A673 (cell line): Measurements from ENCODE around the gene NKPD1. TPM values are rescaled to one million over a fixed set of nuclear protein-coding genes. Genes with fewer than 3 reads are reported as not detected.

Experiments
- BruUV-seq: library from RNA; stranded (reverse); fragments of 400-500 nt; replicated peaks from 2 replicates; lab custom pipeline; 2021; lab: Mats Ljungman, UMichigan
- CTCF ChIA-PET: fragments of 300-600 bp; sonication (Branson Sonifier 250); formaldehyde crosslinking; loops from one replicate; lab custom pipeline; 2022; ENCODE audit warnings: antibody characterized with exemption; lab: Charles Lee
- POLR2A ChIA-PET: fragments of 300-600 bp; sonication (Branson Sonifier 250); formaldehyde crosslinking; loops from one replicate; lab custom pipeline; 2022; ENCODE audit warnings: antibody characterized with exemption; ENCODE audit not compliant: low non-redundant PET; lab: Charles Lee
- DNase-seq: peaks from one replicate; pipeline ENCODE4 v3.0.0-alpha.2; 2015; ENCODE audit warnings: low spot score
- H3K27ac ChIP-seq: fragments of 200-600 bp; sonication (generic); 2 replicates; pipeline ENCODE4 v1.5.1; 2016; ENCODE audit warnings: mixed run types, low read depth, mild to moderate bottlenecking, mixed read lengths, antibody characterized with exemption, low read length; ENCODE audit not compliant: poor library complexity, severe bottlenecking
- H3K27me3 ChIP-seq: fragments of 200-600 bp; sonication (generic); replicated peaks from 2 replicates; pipeline ENCODE4 v1.6.1; 2017; ENCODE audit warnings: mixed run types, low read depth, mild to moderate bottlenecking, mixed read lengths, antibody characterized with exemption, low read length; ENCODE audit not compliant: insufficient read depth, poor library complexity
- H3K36me3 ChIP-seq: fragments of 200-600 bp; sonication (generic); 2 replicates; pipeline ENCODE4 v1.6.1; 2016; ENCODE audit warnings: mixed run types, mild to moderate bottlenecking, mixed read lengths, antibody characterized with exemption, low read length; ENCODE audit not compliant: insufficient read depth, poor library complexity, severe bottlenecking
- H3K4me1 ChIP-seq: fragments of 200-600 bp; sonication (generic); 2 replicates; pipeline ENCODE4 v1.6.1; 2017; ENCODE audit warnings: mixed run types, mild to moderate bottlenecking, mixed read lengths, antibody characterized with exemption, low read length; ENCODE audit not compliant: insufficient read depth, poor library complexity, severe bottlenecking
- H3K4me3 ChIP-seq: fragments of 200-600 bp; sonication (generic); 2 replicates; pipeline ENCODE4 v1.5.1; 2016; ENCODE audit warnings: low read depth, mixed run types, mild to moderate bottlenecking, mixed read lengths, low read length; ENCODE audit not compliant: poor library complexity, severe bottlenecking
- H3K9me3 ChIP-seq: fragments of 200-600 bp; sonication (generic); 2 replicates; pipeline ENCODE4 v1.6.1; 2016; ENCODE audit warnings: mixed run types, low read depth, mild to moderate bottlenecking, mixed read lengths, antibody characterized with exemption, low read length; ENCODE audit not compliant: poor library complexity, severe bottlenecking
- EZH2 ChIP-seq: fragments of 200-600 bp; sonication (generic); IDR thresholded peaks from 2 replicates; pipeline ENCODE4 v1.6.1; 2017; ENCODE audit warnings: borderline replicate concordance, low read depth, mild to moderate bottlenecking, mixed read lengths, antibody characterized with exemption, low read length; ENCODE audit not compliant: poor library complexity, severe bottlenecking
- intact Hi-C: fragments of 100-400 bp; cut with micrococcal nuclease; formaldehyde crosslinking; loops from one replicate; pipeline ENCODE4 v1.10.0; 2022; ENCODE audit not compliant: unreplicated experiment
- total RNA-seq: library from RNA; stranded (reverse); gene quantifications from 2 replicates; pipeline ENCODE4 v1.2.3, GENCODE V29; 2021
- TF ChIP-seq, protein P1 (sequence below): fragments of 300-800, 200-600 bp; sonication (generic); conservative IDR thresholded peaks from 2 replicates; pipeline ENCODE4 v1.5.1; 2017; ENCODE audit warnings: low read depth, mild to moderate bottlenecking, antibody characterized with exemption, low read length, moderate library complexity, mixed read lengths

The NKPD1 gene
- total RNA-seq, 1 experiment from 2014 or later: 0.30 TPM

DNA sequence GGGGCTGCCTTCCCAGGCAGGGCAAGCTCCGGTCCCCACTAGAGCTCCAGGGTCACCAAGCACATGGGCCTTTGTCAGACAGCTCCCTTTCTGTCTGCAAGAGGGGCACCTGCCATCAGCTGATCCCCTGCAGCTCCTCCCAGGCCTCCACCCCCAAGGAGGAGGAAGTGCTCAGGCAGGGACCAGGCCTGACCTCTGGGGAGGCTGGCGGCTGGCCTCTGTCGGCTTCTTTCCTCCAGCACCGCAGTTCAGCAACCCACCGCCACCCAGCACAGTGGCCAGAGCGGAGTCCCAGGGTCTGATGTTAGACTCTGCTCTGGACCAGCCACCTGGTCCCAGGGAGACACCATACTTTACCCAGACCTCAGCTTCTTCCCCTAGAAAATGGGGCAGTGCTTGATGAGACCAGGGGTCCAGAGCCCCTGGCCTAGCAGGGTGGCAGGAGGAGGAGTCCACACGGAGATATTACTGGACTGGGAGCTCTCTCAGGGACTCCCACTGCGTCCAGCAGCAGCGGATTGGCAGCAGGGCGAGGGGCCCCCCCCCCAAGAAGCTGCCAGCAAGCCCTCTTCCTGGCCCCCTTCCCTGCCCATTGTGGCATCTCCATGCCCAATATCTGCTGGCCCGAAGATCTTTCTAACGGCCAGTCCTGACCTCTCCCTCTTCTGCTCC, 24.1 kb downstream of the NKPD1 start:
- no peak overlapping the region for H3K27ac ChIP-seq
- no TSS peak for BruUV-seq
- H3K4me1 ChIP-seq: no peaks in the 10 kb centered on the region
- TF ChIP-seq, protein P1, sequence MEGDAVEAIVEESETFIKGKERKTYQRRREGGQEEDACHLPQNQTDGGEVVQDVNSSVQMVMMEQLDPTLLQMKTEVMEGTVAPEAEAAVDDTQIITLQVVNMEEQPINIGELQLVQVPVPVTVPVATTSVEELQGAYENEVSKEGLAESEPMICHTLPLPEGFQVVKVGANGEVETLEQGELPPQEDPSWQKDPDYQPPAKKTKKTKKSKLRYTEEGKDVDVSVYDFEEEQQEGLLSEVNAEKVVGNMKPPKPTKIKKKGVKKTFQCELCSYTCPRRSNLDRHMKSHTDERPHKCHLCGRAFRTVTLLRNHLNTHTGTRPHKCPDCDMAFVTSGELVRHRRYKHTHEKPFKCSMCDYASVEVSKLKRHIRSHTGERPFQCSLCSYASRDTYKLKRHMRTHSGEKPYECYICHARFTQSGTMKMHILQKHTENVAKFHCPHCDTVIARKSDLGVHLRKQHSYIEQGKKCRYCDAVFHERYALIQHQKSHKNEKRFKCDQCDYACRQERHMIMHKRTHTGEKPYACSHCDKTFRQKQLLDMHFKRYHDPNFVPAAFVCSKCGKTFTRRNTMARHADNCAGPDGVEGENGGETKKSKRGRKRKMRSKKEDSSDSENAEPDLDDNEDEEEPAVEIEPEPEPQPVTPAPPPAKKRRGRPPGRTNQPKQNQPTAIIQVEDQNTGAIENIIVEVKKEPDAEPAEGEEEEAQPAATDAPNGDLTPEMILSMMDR: no peak
- TF ChIP-seq EZH2: no peak
- no peaks in the 10 kb centered on the region for H3K27me3 ChIP-seq
- intact Hi-C loops: no loop called here
- ChIA-PET POLR2A (no interaction called here), CTCF (no interaction called here)
- H3K36me3 ChIP-seq: no peaks in the 10 kb centered on the region
- no peaks in the 10 kb centered on the region for H3K9me3 ChIP-seq
- no peak for DNase-seq
- no peak overlapping the region for H3K4me3 ChIP-seq

- H3K27ac ChIP-seq: no peak overlapping the region
- H3K4me3 ChIP-seq: no peak overlapping the region
- no peaks in the 10 kb centered on the region for H3K27me3 ChIP-seq
- no peak for DNase-seq
- CTCF ChIA-PET: no interaction called here
- H3K4me1 ChIP-seq: peaks cover 6% of the 10 kb centered on the region
- BruUV-seq: no TSS peak
- POLR2A ChIA-PET: no interaction called here
- intact Hi-C loops: no loop called here
- H3K36me3 ChIP-seq: no peaks in the 10 kb centered on the region
- no peaks in the 10 kb centered on the region for H3K9me3 ChIP-seq
- TF ChIP-seq EZH2: no peak
- TF ChIP-seq, protein P1: no peak
These were observed 25.5 kb downstream of the NKPD1 start for GRCh38 chr19:45135176-45135885.

DNA sequence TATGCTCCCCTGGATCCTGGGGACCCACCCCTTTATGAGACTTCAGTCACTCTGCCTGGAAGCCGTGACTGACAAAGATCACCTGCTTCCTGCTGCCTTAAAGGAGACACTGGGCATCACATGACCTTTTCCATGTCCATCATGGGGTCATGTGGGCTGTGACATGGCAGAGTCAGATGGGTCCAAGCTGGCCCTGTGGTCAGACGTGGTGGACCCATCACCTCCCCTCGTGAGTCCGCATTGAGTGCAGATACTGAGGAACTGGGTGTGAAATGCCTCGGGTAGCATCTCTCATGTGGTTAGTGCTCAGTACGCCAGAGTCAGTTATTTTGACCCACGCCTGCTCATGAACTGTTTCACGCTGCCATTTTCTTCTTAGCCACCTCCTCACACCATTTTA, 27.1 kb downstream of the NKPD1 start:
- no peak overlapping the region for H3K27ac ChIP-seq
- POLR2A ChIA-PET: no interaction called here
- H3K36me3 ChIP-seq: no peaks in the 10 kb centered on the region
- H3K4me3 ChIP-seq: no peak overlapping the region
- peaks cover 8% of the 10 kb centered on the region for H3K4me1 ChIP-seq
- TF ChIP-seq EZH2: no peak
- TF ChIP-seq, protein P1: no peak
- no peak for DNase-seq
- H3K9me3 ChIP-seq: no peaks in the 10 kb centered on the region
- no TSS peak for BruUV-seq
- CTCF ChIA-PET: no interaction called here
- H3K27me3 ChIP-seq: no peaks in the 10 kb centered on the region
- intact Hi-C loops: no loop called here
